NCI-H226 (cell line): ENCODE measurements around the gene NELL1.

Experiments
- DNase-seq: peaks from one replicate; pipeline ENCODE4 v3.0.0-alpha.2; 2015

Gene NELL1

DNA sequence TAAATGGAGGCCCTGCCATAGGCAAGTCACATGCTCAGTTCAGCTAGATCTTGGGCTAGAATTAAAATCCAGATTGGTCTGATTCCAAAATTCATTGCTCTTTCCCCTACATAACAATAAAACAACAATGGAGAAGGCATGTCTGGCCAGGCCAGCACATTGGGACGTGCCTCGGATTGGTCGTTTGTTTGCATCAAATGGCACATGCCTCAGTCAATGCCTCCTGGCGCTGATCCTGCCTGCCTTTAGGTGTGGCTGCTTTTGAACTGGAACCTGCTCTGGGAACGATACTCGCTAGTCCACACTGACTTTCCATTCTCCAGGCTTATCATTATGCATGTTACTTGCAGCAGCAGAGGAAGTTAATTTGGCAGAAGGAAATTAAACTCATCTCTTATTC lies 322.1 kb downstream of the NELL1 start:
- DNase-seq: no peak

DNA sequence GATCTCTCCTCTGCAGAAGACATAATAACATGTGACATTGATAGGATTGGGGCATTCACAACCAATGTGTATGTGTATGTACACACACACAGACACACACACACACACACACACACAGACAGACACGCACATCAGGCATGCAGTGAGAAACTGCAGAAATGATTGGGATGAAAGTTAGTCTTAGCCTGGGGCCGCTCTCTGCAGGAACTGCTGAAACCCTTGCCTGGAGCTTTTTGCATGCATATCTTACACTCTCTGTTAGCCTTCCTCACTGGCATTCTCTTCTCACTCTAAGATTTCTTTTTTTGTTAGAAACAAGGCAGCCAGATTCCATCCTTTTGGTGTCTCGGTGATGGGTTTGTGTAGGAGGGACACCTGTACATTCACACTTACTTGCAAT lies 337.9 kb downstream of the NELL1 start:
- no peak for DNase-seq

DNA sequence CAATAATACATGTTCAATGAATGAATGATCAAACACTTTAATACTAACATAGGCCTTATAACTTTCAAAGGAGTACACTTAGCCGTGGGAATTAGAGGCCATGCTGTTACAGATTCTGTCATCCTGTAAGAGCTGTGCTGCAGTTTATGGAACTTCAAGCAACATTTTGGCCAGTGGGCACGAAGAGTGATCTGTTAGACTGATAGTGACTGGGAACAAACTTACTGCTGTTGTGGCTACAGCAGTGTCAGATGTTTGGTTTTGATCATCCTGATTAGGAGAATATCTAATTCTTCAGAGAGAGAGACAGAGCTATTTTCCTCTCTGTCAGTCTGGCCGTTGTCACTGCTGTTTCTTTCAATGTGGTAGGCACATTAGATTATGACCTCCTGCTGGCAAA lies 348.9 kb downstream of the NELL1 start:
- no peak for DNase-seq

DNA sequence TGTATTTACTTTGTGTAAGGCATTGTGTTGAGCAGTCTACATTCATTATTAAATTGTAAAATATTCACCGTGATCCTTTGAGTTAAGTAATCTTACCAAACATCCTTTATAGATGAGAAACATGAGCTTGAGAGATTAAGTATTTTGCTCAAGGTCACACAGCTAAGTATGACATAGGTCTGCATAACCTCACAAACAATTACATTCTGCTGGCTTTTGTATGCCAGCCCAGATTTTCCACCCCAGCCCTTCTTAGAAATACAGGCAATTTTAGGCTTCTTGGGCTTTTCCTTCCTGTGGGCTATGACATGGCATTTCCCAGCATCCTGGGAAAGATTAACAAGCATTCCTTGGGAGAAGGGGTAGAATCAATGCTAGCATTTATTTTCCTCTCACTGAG lies 357.3 kb downstream of the NELL1 start:
- no peak for DNase-seq

DNA sequence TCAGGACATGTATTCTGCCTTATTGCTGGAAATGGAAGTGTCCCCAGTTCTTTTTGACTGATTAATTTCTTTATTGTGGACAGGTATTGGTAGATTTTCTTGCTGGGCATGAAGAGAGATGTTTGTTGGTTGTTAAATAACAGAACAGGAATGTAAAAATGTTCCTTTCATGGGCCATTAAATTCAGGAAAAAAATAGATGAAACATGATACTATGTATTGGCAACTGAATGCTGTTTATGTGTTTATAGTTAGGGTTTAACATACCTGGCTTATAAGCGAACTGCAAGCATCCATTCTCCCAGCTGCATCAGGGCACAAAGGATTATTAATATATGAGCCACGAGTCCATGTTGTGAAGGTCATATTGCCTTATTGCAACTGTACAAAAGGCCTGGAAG lies 368.5 kb downstream of the NELL1 start:
- DNase-seq: no peak

DNA sequence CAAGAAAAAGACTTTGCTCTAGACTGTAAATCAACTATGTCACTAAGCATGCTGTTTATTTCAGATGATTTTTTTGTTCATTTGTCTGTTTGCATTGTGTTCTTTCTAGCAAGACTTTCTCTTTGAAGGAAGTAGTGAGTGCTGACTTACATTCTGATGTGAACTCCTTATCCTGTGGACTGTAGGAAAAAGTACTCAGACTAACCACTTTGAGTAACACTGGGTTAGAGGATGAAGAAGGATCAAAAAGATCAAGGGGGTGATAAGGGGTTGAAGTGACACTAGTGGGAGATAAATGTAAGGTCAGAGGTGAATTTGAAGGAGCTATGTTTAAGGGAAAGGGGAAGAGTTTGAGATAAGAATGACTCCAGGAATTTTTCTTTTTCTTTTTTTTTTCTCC lies 369.4 kb downstream of the NELL1 start:
- DNase-seq: no peak

DNA sequence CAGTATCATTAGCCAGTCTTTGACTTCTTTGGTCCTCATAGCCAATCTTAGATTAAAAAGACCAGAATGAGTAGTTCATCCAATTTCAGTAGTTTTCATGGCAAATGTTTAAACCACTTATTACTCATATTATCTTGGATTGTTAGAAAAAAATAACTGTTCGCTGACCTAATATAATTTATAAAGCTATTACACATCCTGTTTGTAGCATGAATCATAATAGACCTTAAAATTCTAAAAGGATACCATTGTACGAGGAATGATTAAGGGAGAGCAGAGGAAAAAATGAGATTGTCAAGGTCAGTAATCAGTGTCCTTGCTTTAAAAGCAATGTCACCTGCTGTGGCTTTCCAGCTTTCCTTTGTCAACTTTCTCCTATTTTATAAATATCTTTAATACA lies 371.2 kb downstream of the NELL1 start:
- DNase-seq: no peak

DNA sequence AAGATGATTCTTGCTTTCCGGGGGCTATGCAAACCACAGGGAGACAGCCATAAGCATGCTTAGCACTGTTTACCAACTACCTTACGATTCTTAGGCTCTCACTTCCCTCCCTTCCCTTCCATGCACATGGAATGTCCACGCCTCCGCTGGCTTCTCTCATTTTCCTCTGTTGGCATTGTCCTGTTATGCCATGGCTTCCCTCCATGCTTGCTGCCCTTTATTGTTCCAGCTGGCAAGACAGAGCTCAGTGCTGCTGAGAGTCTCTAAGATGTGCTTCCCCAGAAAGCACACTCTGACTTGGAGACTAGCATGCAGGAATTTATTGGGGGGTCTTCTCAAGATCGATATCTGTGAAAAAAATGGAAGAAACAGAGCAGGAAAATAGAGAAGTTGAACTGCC lies 379.2 kb downstream of the NELL1 start:
- DNase-seq: no peak

DNA sequence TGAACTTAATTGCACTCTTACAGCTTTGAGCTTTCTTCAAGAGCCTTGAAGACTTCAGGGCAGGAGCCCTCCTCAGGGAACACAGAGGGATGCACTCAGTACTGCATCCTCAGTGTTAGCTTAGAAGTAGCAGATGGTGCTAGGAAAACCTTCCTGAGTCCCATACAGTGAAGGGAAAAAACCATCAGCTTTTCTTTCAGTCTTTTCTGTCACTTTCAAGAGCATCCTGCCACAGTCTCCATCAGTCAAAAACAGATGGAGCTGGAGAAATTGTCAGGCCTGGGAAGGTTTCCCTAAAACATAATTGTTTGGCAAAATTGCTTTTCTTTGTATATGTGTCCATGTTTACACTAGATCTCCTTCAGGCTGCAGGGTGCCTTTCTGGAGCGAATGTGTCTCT lies 384.1 kb downstream of the NELL1 start:
- DNase-seq: no peak

DNA sequence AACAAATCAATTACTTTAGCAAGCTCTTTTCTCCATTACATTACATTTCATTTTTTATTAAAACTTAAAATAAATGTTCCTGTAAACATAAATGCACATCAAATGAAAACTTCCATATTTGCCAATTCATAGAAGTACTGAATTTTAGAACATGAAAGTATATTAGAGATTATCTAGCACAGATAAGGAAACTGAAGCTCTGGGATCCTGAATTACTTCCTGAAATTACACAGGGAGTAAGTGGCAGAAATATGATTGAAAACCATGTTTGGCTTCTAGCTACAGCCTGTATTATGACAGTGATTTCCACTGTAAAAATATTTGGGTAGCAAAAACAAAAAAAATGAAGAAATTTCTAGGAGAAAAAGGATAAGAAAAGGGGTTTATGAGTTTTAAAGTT lies 387.3 kb downstream of the NELL1 start:
- no peak for DNase-seq

DNA sequence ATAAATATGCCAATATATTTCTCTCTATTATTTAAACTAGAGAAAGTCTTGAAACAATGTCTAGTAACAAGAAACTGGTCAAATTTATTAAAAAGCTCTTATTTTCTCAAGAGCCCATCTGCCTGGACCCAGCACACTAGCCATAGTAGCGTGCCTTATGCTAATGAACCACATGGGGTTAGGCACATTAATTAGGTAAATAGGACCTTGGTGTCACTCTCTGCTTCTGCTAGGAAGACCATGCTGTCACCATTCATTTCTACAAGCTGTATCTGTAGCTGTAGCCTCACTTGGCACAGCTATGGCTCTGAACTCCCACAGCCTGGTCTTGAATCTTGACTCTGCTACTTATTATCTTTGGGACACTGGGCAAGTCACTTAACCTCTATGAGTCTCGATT lies 390.5 kb downstream of the NELL1 start:
- DNase-seq: no peak

DNA sequence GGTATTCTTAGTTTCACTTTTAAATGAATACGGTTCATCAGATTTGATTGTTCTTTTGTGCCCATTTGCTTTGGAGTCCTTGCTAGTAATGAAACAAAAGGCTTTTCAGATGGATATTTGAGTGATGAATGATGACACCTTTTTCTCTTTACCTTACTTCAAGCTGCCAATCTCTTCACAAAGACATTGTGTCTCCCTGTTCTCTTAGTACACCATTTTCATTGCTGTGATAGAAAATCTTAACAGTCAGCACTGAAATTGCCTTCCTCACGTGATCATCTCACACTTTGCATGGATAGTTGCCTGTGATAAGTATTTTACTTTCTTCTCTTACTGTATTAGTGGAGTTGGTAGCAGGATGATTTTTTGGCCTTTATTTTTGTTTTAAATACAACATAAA lies 396.6 kb downstream of the NELL1 start:
- no peak for DNase-seq

DNA sequence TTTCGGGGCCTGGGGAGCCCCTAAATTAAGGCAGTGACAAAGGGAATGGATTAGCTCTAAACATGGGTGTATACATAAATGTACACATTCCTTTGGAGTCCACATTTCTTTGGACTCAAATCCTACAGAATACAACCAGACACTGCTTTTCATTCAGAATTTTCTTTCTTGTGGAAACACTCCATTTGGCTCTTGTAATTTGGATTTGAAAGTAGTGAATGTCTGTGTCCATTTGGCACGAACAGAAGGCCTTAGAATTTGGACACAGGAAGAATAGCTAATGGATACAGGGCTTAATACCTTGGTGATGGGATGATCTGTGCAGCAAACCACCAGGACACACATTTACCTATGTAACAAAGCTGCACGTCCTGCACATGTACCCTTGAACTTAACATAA lies 399.5 kb downstream of the NELL1 start:
- no peak for DNase-seq

DNA sequence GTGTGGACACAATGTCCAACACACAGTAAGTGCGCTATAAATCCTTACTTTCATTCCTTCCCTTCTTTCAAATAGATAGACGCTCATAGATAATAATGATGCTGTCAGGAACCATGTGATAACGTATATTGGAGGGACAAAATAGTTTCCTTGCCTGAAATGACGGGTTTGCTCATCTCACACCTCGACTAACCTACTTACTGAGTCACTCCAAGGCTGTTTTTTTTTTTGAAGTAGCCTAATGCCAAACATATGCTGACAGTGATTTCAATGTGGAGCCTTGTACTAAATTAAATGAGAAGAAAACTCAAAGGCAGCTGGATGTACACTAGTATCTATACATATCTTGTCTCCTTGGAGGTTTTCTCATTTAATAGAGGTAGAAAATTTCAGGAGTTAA lies 400.5 kb downstream of the NELL1 start:
- no peak for DNase-seq

DNA sequence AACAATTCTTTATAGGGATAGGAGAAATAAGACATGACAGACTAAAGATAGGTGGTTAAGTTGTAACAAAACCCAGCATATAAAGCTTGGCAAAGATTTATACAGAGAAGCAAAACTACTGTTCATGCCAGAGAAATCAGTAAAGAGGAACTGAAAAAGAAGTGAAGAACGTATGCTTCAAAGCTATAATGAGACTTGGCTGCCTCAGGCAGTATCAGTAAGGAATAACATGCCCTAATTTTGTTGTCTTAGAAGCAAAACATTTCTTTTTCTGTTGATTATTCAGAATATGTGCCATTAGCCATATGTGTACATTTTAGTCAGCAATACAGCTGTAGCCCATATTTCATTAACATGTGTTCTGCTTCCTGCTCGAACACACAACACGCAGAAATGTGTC lies 403.2 kb downstream of the NELL1 start:
- no peak for DNase-seq

DNA sequence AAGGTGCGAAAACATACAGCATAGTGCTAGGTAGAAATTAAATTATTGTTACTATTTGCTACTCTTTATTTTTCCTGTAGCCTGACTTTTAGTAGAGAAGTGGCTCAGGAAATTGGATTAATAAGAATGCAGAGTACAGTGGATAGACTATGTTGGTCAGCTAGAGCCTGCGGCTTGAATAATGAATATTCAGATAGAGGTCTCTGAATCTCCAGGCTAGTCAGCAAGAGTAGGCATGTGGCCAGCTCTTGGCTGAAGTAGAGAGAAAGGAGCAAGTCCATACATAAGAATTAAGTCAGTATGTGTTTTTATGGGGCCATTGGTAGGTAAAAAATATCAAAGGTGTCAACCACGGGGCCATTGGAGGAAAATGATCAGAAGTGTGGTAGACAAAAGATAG lies 413.5 kb downstream of the NELL1 start:
- DNase-seq: no peak

DNA sequence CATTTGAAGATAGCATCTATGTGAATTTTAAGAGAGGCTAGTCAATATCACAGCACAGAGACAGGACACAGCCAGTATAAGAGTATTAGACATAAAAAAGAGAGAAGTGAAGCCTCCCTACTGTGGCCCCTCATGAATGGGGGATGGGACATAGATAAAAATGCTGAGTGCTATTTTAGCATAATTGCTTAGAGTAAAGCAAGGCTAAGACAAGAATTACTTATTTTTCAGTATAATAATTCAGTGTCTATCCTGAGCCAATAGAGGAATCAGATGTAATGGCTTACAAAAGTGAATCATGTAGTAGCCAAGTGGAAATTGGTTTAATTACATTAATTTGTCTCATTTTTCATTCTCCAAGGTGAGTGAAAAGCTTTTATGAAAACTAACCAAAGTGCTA lies 419.5 kb downstream of the NELL1 start:
- no peak for DNase-seq

DNA sequence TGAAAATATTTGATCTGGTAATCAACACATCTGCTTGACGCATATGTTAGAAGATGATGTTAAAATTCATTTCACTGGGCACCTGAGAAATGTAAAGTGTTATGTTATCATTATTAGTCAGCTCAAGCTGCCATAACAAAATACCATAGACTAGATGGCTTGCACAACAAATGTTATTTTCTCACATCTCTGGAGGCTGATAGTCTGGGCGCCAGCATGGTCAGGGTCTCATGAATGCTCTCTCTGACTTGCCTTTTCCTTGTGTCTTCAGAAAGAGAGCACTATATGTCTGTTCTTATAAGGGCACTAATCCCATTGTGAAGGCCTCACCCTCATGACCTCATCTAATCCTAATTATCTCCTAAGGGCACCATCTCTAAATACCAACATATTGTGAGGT lies 435.3 kb downstream of the NELL1 start:
- DNase-seq: no peak

DNA sequence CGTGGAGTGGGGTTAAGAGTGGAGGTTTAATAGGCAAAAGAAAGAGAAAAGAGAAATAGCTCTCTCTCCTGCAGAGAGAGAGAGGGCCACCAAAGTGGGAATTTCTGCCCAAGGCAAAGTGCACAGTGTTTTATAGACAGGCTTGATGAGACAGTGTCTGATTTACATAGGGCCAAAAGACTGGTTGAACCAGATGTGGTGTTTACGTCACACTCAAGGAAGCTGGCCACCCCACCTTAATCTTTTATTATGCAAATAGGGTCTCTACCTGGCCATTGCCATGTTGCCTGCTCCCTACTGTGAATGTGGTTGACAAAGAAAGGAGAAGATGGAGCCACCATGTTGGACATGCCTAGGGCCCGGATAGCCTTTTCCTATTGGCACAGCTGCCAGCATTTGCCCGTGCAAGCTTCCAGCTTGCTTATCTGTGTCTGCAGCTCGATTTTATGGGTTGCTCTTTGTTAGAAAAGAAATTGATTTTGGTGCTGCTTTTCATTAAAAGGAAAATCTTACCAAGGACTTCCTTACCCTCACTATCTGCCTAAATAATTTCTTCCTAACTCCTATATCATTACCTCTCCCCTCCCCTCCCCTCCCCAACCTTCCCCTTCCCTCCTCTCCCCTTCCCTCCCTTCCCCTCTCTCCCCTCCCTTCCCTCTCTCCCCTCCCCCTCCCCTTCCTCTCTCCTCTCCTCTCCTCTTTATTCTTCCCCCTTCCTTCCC lies 436.0 kb downstream of the NELL1 start:
- DNase-seq: no peak

DNA sequence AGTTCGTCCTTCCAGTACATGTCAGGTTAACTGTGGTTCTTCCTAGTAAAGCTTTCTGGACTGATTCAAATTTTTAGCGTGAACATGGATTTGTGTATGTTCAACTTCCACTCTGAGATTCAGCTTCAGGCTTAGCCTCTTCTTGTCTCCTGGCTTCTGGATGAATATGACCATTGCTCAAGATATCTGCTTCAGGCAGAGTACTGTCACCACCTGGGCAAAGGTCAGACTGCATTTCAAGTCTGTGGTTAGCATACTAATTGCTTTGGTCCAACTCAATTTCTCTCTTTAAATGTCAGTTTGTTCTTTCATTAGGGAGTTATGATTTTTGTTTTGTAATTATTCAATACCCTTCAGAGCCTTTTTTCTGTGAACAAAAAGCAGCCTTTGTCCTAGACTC lies 440.0 kb downstream of the NELL1 start:
- no peak for DNase-seq

DNA sequence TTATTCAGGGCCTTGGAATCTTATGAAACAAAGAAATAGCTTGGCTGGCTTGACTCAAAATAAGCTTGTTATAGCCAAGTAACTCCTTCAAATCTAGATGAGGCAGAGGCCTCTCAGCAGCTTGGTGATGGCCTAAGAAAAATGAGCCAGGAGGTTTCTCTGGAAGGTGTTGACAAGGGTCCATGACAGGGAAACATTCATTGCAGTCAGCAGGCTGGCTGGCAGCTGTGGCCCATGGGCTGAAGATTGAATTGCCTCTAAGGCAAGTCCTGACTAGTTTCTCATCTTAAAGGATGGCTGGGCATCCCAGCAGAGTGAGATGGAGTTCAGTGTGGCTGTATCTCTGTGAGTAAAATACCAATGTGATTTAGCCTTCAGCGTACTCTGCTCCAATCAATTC lies 441.0 kb downstream of the NELL1 start:
- DNase-seq: no peak

DNA sequence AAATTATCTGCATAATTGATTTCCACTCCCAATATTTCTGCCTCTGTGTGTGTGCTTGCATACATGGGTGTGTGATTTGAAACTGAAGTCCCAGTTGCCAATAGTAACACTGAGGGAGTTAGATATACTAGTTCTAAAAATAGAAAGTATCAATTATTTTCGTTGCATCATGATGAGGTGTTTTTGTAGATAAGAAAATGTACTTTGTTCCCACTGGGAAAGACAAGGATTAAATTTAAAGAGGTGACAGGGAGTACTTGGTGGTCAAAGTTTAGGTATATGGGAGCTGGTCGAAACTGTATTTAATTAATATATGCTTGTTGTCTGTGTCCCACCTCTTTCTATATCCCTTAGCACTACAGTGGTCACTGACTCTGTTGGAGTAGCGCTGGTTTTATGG lies 444.5 kb downstream of the NELL1 start:
- no peak for DNase-seq

DNA sequence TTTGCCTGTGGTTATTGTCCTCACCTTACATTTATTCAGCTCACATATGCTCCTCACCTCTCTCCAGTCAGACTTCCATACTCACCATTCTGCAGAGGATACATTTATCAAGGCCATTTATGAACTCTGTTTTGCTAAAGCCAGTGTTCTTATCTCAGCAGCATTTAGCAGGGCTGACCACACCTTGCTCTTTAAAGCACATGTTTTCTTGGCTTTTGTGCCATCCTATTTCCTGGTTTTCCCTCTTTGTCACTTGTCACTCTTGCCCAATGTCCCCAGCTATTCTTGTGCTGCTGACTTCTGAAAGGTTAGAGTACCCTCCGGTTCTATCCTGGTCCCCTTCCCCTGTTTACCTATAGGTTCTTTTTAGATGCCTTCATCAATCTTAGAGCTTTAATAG lies 446.6 kb downstream of the NELL1 start:
- DNase-seq: no peak

DNA sequence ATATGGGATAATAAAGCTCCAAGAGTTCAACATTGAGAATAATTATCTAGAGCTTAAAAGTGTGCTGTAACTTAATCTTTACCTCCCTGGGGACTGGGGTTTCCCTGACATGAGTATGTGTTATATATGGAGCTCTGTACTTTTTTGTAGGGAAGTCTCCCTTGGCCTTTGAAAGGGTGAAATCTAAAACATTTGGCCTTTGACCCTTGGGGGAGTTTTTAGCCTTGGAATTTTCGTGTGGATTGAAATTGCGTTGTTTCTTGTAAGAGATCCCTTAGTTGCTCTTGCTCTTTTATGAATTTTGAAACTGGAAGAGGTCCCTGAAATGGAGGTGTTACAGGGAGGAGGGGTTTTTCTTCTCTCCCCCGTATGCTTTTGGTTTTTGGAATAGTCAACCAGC lies 450.0 kb downstream of the NELL1 start:
- DNase-seq: no peak

DNA sequence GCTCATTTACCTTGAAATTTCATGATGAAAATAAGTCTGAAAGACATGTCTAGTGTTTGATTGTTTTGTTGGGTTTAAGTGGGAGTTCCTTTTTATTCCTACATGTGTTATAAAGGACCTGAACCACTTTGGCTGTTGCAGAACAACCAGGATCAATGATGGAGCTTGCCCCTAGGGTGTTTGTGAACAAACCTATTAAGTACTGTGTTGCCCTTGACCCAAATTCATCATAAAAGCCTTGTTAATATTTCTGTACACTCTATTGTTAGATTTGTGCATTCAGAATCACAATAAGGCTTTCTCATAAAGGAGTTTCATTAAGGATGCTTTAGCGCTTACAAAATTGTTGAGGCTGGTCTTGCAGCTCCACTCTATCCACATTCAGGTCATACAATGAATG lies 452.6 kb downstream of the NELL1 start:
- no peak for DNase-seq

DNA sequence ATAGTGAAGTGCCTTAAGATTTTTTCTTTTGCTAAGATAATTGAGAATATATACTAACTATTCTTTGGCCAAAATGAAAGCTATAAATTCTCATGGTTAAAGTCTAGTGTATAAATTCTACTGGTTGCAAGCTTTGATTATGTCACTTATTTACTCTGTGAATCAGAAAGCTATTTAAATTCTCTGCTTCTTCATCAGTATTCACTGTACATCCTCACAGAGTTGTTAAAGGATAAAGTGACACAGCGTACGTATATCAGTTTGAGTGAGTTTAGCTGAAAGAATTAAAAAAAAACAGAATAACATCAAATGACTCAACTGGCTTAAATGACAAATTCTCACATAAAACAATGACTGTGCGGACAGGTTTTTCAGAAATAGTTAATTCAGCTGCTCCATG lies 453.1 kb downstream of the NELL1 start:
- no peak for DNase-seq
